Measurements from ENCODE around the gene KLHL40. TPM values are rescaled to one million over a fixed set of nuclear protein-coding genes. Genes with fewer than 3 reads are reported as not detected.

The KLHL40 gene
- total and polyA plus RNA-seq, 8 donors: not detected

- no peak overlapping the region for H3K27ac ChIP-seq
- intact Hi-C loops (cut with DNase I): no loop called here
- H3K9me3 ChIP-seq: no peaks in the 10 kb centered on the region
- TF ChIP-seq CTCF (IDR thresholded peaks at IDR 0.05): no peak
- H3K4me3 ChIP-seq: no peak overlapping the region
- H3K4me1 ChIP-seq: no peaks in the 10 kb centered on the region
- H3K27me3 ChIP-seq: no peaks in the 10 kb centered on the region
- DNase-seq (no peak), ATAC-seq (no peak)
- peaks cover 0 to 20% of the 10 kb centered on the region in 2 donors for H3K36me3 ChIP-seq
Measured at GRCh38 chr3:42666022-42666421, 19.3 kb upstream of the KLHL40 start.

- H3K4me3 ChIP-seq: no peak overlapping the region
- H3K36me3 ChIP-seq: peaks cover 0 to 16% of the 10 kb centered on the region in 2 donors
- H3K9me3 ChIP-seq: no peaks in the 10 kb centered on the region
- H3K4me1 ChIP-seq: no peaks in the 10 kb centered on the region
- no peak for ATAC-seq
- DNase-seq: no peak
- no peak for TF ChIP-seq CTCF (IDR thresholded peaks at IDR 0.05)
- intact Hi-C loops (cut with DNase I): no loop called here
- no peak overlapping the region for H3K27ac ChIP-seq
- no peaks in the 10 kb centered on the region for H3K27me3 ChIP-seq
Measured at GRCh38 chr3:42666577-42666998, 18.7 kb upstream of the KLHL40 start.

GRCh38 chr3:42667096-42667522 lies 18.2 kb upstream of the KLHL40 start:
- TF ChIP-seq CTCF (IDR thresholded peaks at IDR 0.05): no peak
- Histone ChIP-seq H3K4me1 (no peaks in the 10 kb centered on the region), H3K36me3 (peaks cover 0 to 11% of the 10 kb centered on the region in 2 donors), H3K27me3 (no peaks in the 10 kb centered on the region), H3K4me3 (no peak overlapping the region), H3K9me3 (no peaks in the 10 kb centered on the region), H3K27ac (no peak overlapping the region)
- intact Hi-C loops (cut with DNase I): no loop called here
- ATAC-seq (no peak), DNase-seq (peak in 1 of 4 donors; percentile 47)

- Histone ChIP-seq H3K27ac (no peak overlapping the region), H3K9me3 (no peaks in the 10 kb centered on the region), H3K27me3 (no peaks in the 10 kb centered on the region), H3K4me3 (no peak overlapping the region), H3K4me1 (no peaks in the 10 kb centered on the region), H3K36me3 (peaks cover 0 to 9% of the 10 kb centered on the region in 2 donors)
- no peak for ATAC-seq
- intact Hi-C loops (cut with DNase I): no loop called here
- no peak for TF ChIP-seq CTCF (IDR thresholded peaks at IDR 0.05)
- DNase-seq: no peak
Measured at GRCh38 chr3:42667523-42668412, 17.6 kb upstream of the KLHL40 start.

- H3K9me3 ChIP-seq: no peaks in the 10 kb centered on the region
- no peak overlapping the region for H3K27ac ChIP-seq
- no peaks in the 10 kb centered on the region for H3K4me1 ChIP-seq
- no peak for TF ChIP-seq CTCF (IDR thresholded peaks at IDR 0.05)
- H3K27me3 ChIP-seq: no peaks in the 10 kb centered on the region
- peaks cover 0 to 9% of the 10 kb centered on the region in 2 donors for H3K36me3 ChIP-seq
- DNase-seq: no peak
- ATAC-seq: no peak
- intact Hi-C loops (cut with DNase I): no loop called here
- no peak overlapping the region for H3K4me3 ChIP-seq
Measured at GRCh38 chr3:42668413-42668760, 16.9 kb upstream of the KLHL40 start.
